ENCODE results near the gene DLL1. TPM values are rescaled to one million over a fixed set of nuclear protein-coding genes. Genes with fewer than 3 reads are reported as not detected.
A peak's percentile ranks its signal among the peaks of the same experiment; 100 is the strongest.

Gene DLL1
- polyA plus RNA-seq, 3 donors, result 0.17 TPM; not detected in 2

- no peak for DNase-seq
- no peak overlapping the region for H3K4me2 ChIP-seq (replicated peaks; ENCODE audit: extremely low read depth, low read length, poor library complexity, severe bottlenecking)
- no peak for TF ChIP-seq CTCF (IDR thresholded peaks at IDR 0.05)
- H3K9me3 ChIP-seq (replicated peaks in 1 of 2; ENCODE audit: control insufficient read depth in 1 of 2, insufficient read depth in 1 of 2, low read length in 2 of 2), result peaks cover 0 to 3% of the 10 kb centered on the region in 2 donors
- H3K27ac ChIP-seq (ENCODE audit: low read depth in 1 of 2, low read length in 2 of 2), result no peak overlapping the region
- no peak overlapping the region for H3K4me3 ChIP-seq (replicated peaks in 1 of 3; ENCODE audit: low read depth in 2 of 3, low read length in 3 of 3)
- H3K36me3 ChIP-seq (replicated peaks in 1 of 2; ENCODE audit: control insufficient read depth in 1 of 2, insufficient read depth in 2 of 2, low read length in 2 of 2), result no peaks in the 10 kb centered on the region
- H3K4me1 ChIP-seq (ENCODE audit: control insufficient read depth in 1 of 2, insufficient read depth in 2 of 2, low read length in 2 of 2), result peaks cover 14 to 18% of the 10 kb centered on the region in 2 donors
- no peaks in the 10 kb centered on the region for H3K79me2 ChIP-seq (ENCODE audit: insufficient read depth, low read length)
- Mint-ChIP-seq H3K27me3 (ENCODE audit: low read depth in 3 of 3) (peaks cover 18 to 33% (median 26%) of the 10 kb centered on the region in 3 donors), H3K4me3 (no peak overlapping the region), H3K9me3 (peaks cover 0 to 2% (median 0%) of the 10 kb centered on the region in 7 donors), H3K36me3 (no peaks in the 10 kb centered on the region), H3K4me1 (peaks cover 16% of the 10 kb centered on the region), H3K27ac (no peak overlapping the region)
- intact Hi-C loops (cut with micrococcal nuclease), result no loop called here
- WGBS (ENCODE audit: insufficient coverage), result 94% methylated on average over 37 of the region's 48 CpGs
- no peak overlapping the region for H3K9ac ChIP-seq (ENCODE audit: insufficient read depth, low read length, poor library complexity, severe bottlenecking)
- H4K20me1 ChIP-seq (ENCODE audit: insufficient read depth, low read length), result no peaks in the 10 kb centered on the region
- H2AFZ ChIP-seq (ENCODE audit: insufficient read depth, low read depth, low read length, poor library complexity, severe bottlenecking), result no peak overlapping the region
- H3K27me3 ChIP-seq (ENCODE audit: control insufficient read depth in 2 of 2, insufficient read depth in 2 of 2, low read length in 2 of 2), result peaks cover 0 to 16% of the 10 kb centered on the region in 2 donors
Measured at GRCh38 chr6:170281331-170282292, 9.3 kb downstream of the DLL1 start.

- H3K4me3 Mint-ChIP-seq, result peak overlapping the region; percentile 63 to 84
- peaks cover 0 to 2% (median 0%) of the 10 kb centered on the region in 7 donors for H3K9me3 Mint-ChIP-seq
- H3K27me3 ChIP-seq (ENCODE audit: control insufficient read depth in 2 of 2, insufficient read depth in 2 of 2, low read length in 2 of 2), result peaks cover 0 to 6% of the 10 kb centered on the region in 2 donors
- H3K4me1 Mint-ChIP-seq, result peaks cover 16% of the 10 kb centered on the region
- H2AFZ ChIP-seq (ENCODE audit: insufficient read depth, low read depth, low read length, poor library complexity, severe bottlenecking), result peak overlapping the region; percentile 50
- H3K9me3 ChIP-seq (replicated peaks in 1 of 2; ENCODE audit: control insufficient read depth in 1 of 2, insufficient read depth in 1 of 2, low read length in 2 of 2), result no peaks in the 10 kb centered on the region
- no peaks in the 10 kb centered on the region for H4K20me1 ChIP-seq (ENCODE audit: insufficient read depth, low read length)
- peak overlapping the region; percentile 57 for H3K4me2 ChIP-seq (replicated peaks; ENCODE audit: extremely low read depth, low read length, poor library complexity, severe bottlenecking)
- no peak for TF ChIP-seq CTCF (IDR thresholded peaks at IDR 0.05)
- WGBS (ENCODE audit: insufficient coverage), result 71% methylated on average over 19 of the region's 23 CpGs
- H3K79me2 ChIP-seq (ENCODE audit: insufficient read depth, low read length), result no peaks in the 10 kb centered on the region
- no peaks in the 10 kb centered on the region for H3K36me3 Mint-ChIP-seq
- H3K36me3 ChIP-seq (replicated peaks in 1 of 2; ENCODE audit: control insufficient read depth in 1 of 2, insufficient read depth in 2 of 2, low read length in 2 of 2), result no peaks in the 10 kb centered on the region
- H3K27ac Mint-ChIP-seq, result peak overlapping the region in 6 of 7 donors; percentile 43 to 84 (median 66)
- H3K27me3 Mint-ChIP-seq (ENCODE audit: low read depth in 3 of 3), result peaks cover 14 to 28% (median 16%) of the 10 kb centered on the region in 3 donors
- H3K27ac ChIP-seq (ENCODE audit: low read depth in 1 of 2, low read length in 2 of 2), result peak overlapping the region; percentile 41 to 48
- intact Hi-C loops (cut with micrococcal nuclease), result no loop called here
- peaks cover 14 to 18% of the 10 kb centered on the region in 2 donors for H3K4me1 ChIP-seq (ENCODE audit: control insufficient read depth in 1 of 2, insufficient read depth in 2 of 2, low read length in 2 of 2)
- peak in 1 of 3 donors; percentile 52 for DNase-seq
- H3K4me3 ChIP-seq (replicated peaks in 1 of 3; ENCODE audit: low read depth in 2 of 3, low read length in 3 of 3), result peak overlapping the region; percentile 14 to 61 (median 32)
- peak overlapping the region; percentile 8 for H3K9ac ChIP-seq (ENCODE audit: insufficient read depth, low read length, poor library complexity, severe bottlenecking)
Measured at GRCh38 chr6:170280689-170281045, 10.2 kb downstream of the DLL1 start.
